Naive thymus-derived CD4-positive, alpha-beta T cell (primary cell): ENCODE measurements around the gene FGD3. TPM values are rescaled to one million over a fixed set of nuclear protein-coding genes. Genes with fewer than 3 reads are reported as not detected.

Source experiments
- ATAC-seq: fragments of 150-1000 bp; cut with Tn5 transposase; 2 replicates; pipeline ENCODE4 v1.10.0; 2021; ENCODE audit warnings: mild to moderate bottlenecking, moderate library complexity
- CTCF ChIA-PET: fragments of 350-600 bp; sonication (Branson Sonifier 250); formaldehyde crosslinking; loops from one replicate; lab custom pipeline; 2021; ENCODE audit warnings: antibody characterized with exemption; lab: Charles Lee
- POLR2A ChIA-PET: fragments of 350-600 bp; sonication (Branson Sonifier 250); formaldehyde crosslinking; loops from one replicate; lab custom pipeline; 2021; ENCODE audit warnings: antibody characterized with exemption, inconsistent platforms; lab: Charles Lee
- DNase-seq, 9 donors: peaks; one replicate each; pipeline versions ENCODE4 v3.0.0 to v3.0.0-alpha.2; 2020 to 2022; ENCODE audit warnings: mixed read lengths in 1 of 9
- H3K27ac ChIP-seq: one replicate; pipeline ENCODE4 v1.7.0; 2013; ENCODE audit warnings: mild to moderate bottlenecking, low read depth, low read length, moderate library complexity
- H3K27me3 ChIP-seq, 2 donors: one replicate each; pipeline ENCODE4 v1.7.0; 2013; ENCODE audit warnings: low read length in 2 of 2, mild to moderate bottlenecking in 2 of 2, moderate library complexity in 2 of 2; ENCODE audit not compliant: control insufficient read depth in 2 of 2, insufficient read depth in 2 of 2
- H3K36me3 ChIP-seq, 3 experiments: 1 replicate in 2 of 3; 2 replicates in 1 of 3; pipeline ENCODE4 v1.7.0; 2013; ENCODE audit warnings: low read length in 3 of 3, mild to moderate bottlenecking in 3 of 3, moderate library complexity in 1 of 3; ENCODE audit not compliant: insufficient read depth in 3 of 3, control insufficient read depth in 2 of 3
- H3K4me1 ChIP-seq, 2 donors: one replicate each; pipeline ENCODE4 v1.7.0; 2013; ENCODE audit warnings: low read length in 2 of 2, mild to moderate bottlenecking in 2 of 2, moderate library complexity in 1 of 2; ENCODE audit not compliant: control insufficient read depth in 2 of 2, insufficient read depth in 2 of 2
- H3K4me3 ChIP-seq: 2 replicates; pipeline ENCODE4 v1.7.0; 2013; ENCODE audit warnings: mild to moderate bottlenecking, low read length
- H3K9me3 ChIP-seq, 3 experiments: 1 replicate in 2 of 3; 2 replicates in 1 of 3; pipeline ENCODE4 v1.7.0; 2013; ENCODE audit warnings: low read length in 3 of 3; ENCODE audit not compliant: control insufficient read depth in 2 of 3
- H3K27ac Mint-ChIP-seq, 9 donors: one replicate each; pipeline ENCODE4 v1.8.0; 2020 to 2022; ENCODE audit warnings: mixed read lengths in 9 of 9, mild to moderate bottlenecking in 8 of 9, moderate library complexity in 5 of 9, inconsistent platforms in 2 of 9
- H3K27me3 Mint-ChIP-seq, 5 donors: one replicate each; pipeline ENCODE4 v1.8.0; 2021 to 2022; ENCODE audit warnings: mixed read lengths in 5 of 5, mild to moderate bottlenecking in 1 of 5
- H3K36me3 Mint-ChIP-seq, 5 donors: one replicate each; pipeline ENCODE4 v1.8.0; 2020 to 2022; ENCODE audit warnings: mixed read lengths in 5 of 5, mild to moderate bottlenecking in 3 of 5, inconsistent platforms in 1 of 5
- H3K4me1 Mint-ChIP-seq, 7 donors: one replicate each; pipeline ENCODE4 v1.8.0; 2020 to 2022; ENCODE audit warnings: mixed read lengths in 7 of 7, mild to moderate bottlenecking in 3 of 7, inconsistent platforms in 1 of 7
- H3K4me3 Mint-ChIP-seq, 10 donors: one replicate each; pipeline ENCODE4 v1.8.0; 2020 to 2022; ENCODE audit warnings: mild to moderate bottlenecking in 10 of 10, mixed read lengths in 10 of 10, moderate library complexity in 6 of 10, inconsistent platforms in 2 of 10
- H3K9me3 Mint-ChIP-seq, 11 donors: one replicate each; pipeline ENCODE4 v1.8.0; 2020 to 2022; ENCODE audit warnings: mixed read lengths in 11 of 11, mild to moderate bottlenecking in 4 of 11, inconsistent platforms in 1 of 11, moderate library complexity in 1 of 11
- intact Hi-C, 2 donors: fragments of 100-400 bp; cut with micrococcal nuclease; formaldehyde crosslinking; loops; one replicate each; pipeline ENCODE4 v1.15.1; 2023
- polyA plus RNA-seq, 2 donors: library from polyadenylated mRNA; unstranded; fragments of 300-500 nt; fragmentation: Illumina TruSeq; gene quantifications; one replicate each; pipeline ENCODE4 v1.2.3, GENCODE V29; 2021
- total RNA-seq, 6 experiments: library from RNA in 5 of 6; stranded (reverse) in 5 of 6; gene quantifications; 1 replicate in 5 of 6; 2 replicates in 1 of 6; pipeline ENCODE4 v1.2.3 and lab custom pipeline; 2021 to 2026

Gene FGD3
- total and polyA plus RNA-seq, 7 experiments from 2014 or later = 114 to 341 (median 193) TPM

GRCh38 chr9:92971121-92971520, 23.8 kb downstream of the FGD3 start:
- peaks cover 0 to under 1% (median 0%) of the 10 kb centered on the region in 11 donors for H3K9me3 Mint-ChIP-seq
- ATAC-seq (no peak), DNase-seq (no peak)
- H3K4me1 ChIP-seq = peaks cover 77 to 82% of the 10 kb centered on the region in 2 donors
- H3K36me3 Mint-ChIP-seq = peaks cover 4 to 44% (median 29%) of the 10 kb centered on the region in 5 donors
- H3K27ac Mint-ChIP-seq = peak overlapping the region; percentile 73 to 99 (median 96)
- peak overlapping the region; percentile 85 for H3K27ac ChIP-seq
- H3K4me3 Mint-ChIP-seq = peak overlapping the region; percentile 80 to 98 (median 92)
- ChIA-PET CTCF (interaction anchor here (0.8 kb wide), 1 partner anchor 16 kb away, joined by 3 read pairs; no protein-coding TSS in a partner anchor), POLR2A (interaction anchor here (0.8 to 12.8 kb wide), 5 partner anchors 9 to 90 kb away, joined by 3 to 233 read pairs (median 5); no protein-coding TSS in a partner anchor)
- peaks cover 72 to 90% (median 85%) of the 10 kb centered on the region in 7 donors for H3K4me1 Mint-ChIP-seq
- H3K27me3 ChIP-seq = no peaks in the 10 kb centered on the region
- peak overlapping the region; percentile 34 for H3K4me3 ChIP-seq
- intact Hi-C loops = no loop called here
- peaks cover 7 to 38% (median 12%) of the 10 kb centered on the region in 3 experiments for H3K36me3 ChIP-seq
- no peaks in the 10 kb centered on the region for H3K27me3 Mint-ChIP-seq
- H3K9me3 ChIP-seq = no peaks in the 10 kb centered on the region

GRCh38 chr9:92971776-92972175, 24.5 kb downstream of the FGD3 start:
- H3K36me3 Mint-ChIP-seq = peaks cover 4 to 46% (median 24%) of the 10 kb centered on the region in 5 donors

GRCh38 chr9:92973700-92974099, 26.4 kb downstream of the FGD3 start:
- ChIA-PET CTCF (interaction anchor here (0.6 to 1.4 kb wide), 2 partner anchors 13 to 127 kb away, joined by 3 to 4 read pairs; no protein-coding TSS in a partner anchor), POLR2A (interaction anchor here (0.5 to 4.2 kb wide), 10 partner anchors 7 to 207 kb away, joined by 3 to 31 read pairs (median 7); no protein-coding TSS in a partner anchor)
- Mint-ChIP-seq H3K36me3 (peaks cover 8 to 49% (median 28%) of the 10 kb centered on the region in 5 donors), H3K27ac (peak overlapping the region; percentile 54 to 98 (median 92)), H3K4me1 (peaks cover 76 to 97% (median 84%) of the 10 kb centered on the region in 7 donors), H3K4me3 (peak overlapping the region; percentile 45 to 98 (median 86)), H3K27me3 (no peaks in the 10 kb centered on the region), H3K9me3 (no peaks in the 10 kb centered on the region)
- peaks cover 74 to 80% of the 10 kb centered on the region in 2 donors for H3K4me1 ChIP-seq
- peaks cover 18 to 50% (median 23%) of the 10 kb centered on the region in 3 experiments for H3K36me3 ChIP-seq
- no peaks in the 10 kb centered on the region for H3K27me3 ChIP-seq
- intact Hi-C loops = no loop called here
- ATAC-seq (no peak), DNase-seq (no peak)
- H3K27ac ChIP-seq = peak overlapping the region; percentile 62
- H3K9me3 ChIP-seq = no peaks in the 10 kb centered on the region
- no peak overlapping the region for H3K4me3 ChIP-seq

More at GRCh38 chr9:92971776-92972175, 24.5 kb downstream of the FGD3 start:
- ATAC-seq = no peak
- H3K27me3 Mint-ChIP-seq = no peaks in the 10 kb centered on the region
- peaks cover 80 to 84% of the 10 kb centered on the region in 2 donors for H3K4me1 ChIP-seq
- peak overlapping the region; percentile 69 to 98 (median 88) for H3K4me3 Mint-ChIP-seq
- H3K9me3 ChIP-seq = no peaks in the 10 kb centered on the region
- no peaks in the 10 kb centered on the region for H3K9me3 Mint-ChIP-seq
- H3K4me1 Mint-ChIP-seq = peaks cover 79 to 96% (median 84%) of the 10 kb centered on the region in 7 donors
- ChIA-PET CTCF (no interaction called here), POLR2A (interaction anchor here (0.8 to 12.8 kb wide), 10 partner anchors 8 to 194 kb away, joined by 3 to 233 read pairs (median 4); no protein-coding TSS in a partner anchor)
- peak overlapping the region; percentile 85 for H3K27ac ChIP-seq
- no peak for DNase-seq
- H3K27ac Mint-ChIP-seq = peak overlapping the region; percentile 47 to 99 (median 96)
- no peaks in the 10 kb centered on the region for H3K27me3 ChIP-seq
- no peak overlapping the region for H3K4me3 ChIP-seq
- H3K36me3 ChIP-seq = peaks cover 12 to 39% (median 13%) of the 10 kb centered on the region in 3 experiments
- intact Hi-C loops = loop anchor here in 1 of 2 donors (1.0 kb wide), 1 partner anchor 7 kb away; no protein-coding TSS in a partner anchor

- Mint-ChIP-seq H3K36me3 (peaks cover 8 to 50% (median 33%) of the 10 kb centered on the region in 5 donors), H3K9me3 (no peaks in the 10 kb centered on the region), H3K27me3 (no peaks in the 10 kb centered on the region), H3K4me1 (peaks cover 80 to 97% (median 84%) of the 10 kb centered on the region in 7 donors), H3K4me3 (peak overlapping the region; percentile 45 to 98 (median 86)), H3K27ac (peak overlapping the region; percentile 55 to 98 (median 92))
- peaks cover 74 to 80% of the 10 kb centered on the region in 2 donors for H3K4me1 ChIP-seq
- POLR2A ChIA-PET = interaction anchor here (0.6 to 4.2 kb wide), 11 partner anchors 8 to 476 kb away, joined by 3 to 31 read pairs (median 6); no protein-coding TSS in a partner anchor
- no peaks in the 10 kb centered on the region for H3K27me3 ChIP-seq
- ATAC-seq (no peak), DNase-seq (no peak)
- peak overlapping the region; percentile 62 for H3K27ac ChIP-seq
- intact Hi-C loops = no loop called here
- CTCF ChIA-PET = interaction anchor here (0.6 to 1.9 kb wide), 3 partner anchors 13 to 127 kb away, joined by 3 to 4 read pairs (median 4); no protein-coding TSS in a partner anchor
- peaks cover 18 to 50% (median 23%) of the 10 kb centered on the region in 3 experiments for H3K36me3 ChIP-seq
- peak overlapping the region; percentile 5 for H3K4me3 ChIP-seq
- no peaks in the 10 kb centered on the region for H3K9me3 ChIP-seq
These were observed 26.9 kb downstream of the FGD3 start for GRCh38 chr9:92974161-92974661.

DNA sequence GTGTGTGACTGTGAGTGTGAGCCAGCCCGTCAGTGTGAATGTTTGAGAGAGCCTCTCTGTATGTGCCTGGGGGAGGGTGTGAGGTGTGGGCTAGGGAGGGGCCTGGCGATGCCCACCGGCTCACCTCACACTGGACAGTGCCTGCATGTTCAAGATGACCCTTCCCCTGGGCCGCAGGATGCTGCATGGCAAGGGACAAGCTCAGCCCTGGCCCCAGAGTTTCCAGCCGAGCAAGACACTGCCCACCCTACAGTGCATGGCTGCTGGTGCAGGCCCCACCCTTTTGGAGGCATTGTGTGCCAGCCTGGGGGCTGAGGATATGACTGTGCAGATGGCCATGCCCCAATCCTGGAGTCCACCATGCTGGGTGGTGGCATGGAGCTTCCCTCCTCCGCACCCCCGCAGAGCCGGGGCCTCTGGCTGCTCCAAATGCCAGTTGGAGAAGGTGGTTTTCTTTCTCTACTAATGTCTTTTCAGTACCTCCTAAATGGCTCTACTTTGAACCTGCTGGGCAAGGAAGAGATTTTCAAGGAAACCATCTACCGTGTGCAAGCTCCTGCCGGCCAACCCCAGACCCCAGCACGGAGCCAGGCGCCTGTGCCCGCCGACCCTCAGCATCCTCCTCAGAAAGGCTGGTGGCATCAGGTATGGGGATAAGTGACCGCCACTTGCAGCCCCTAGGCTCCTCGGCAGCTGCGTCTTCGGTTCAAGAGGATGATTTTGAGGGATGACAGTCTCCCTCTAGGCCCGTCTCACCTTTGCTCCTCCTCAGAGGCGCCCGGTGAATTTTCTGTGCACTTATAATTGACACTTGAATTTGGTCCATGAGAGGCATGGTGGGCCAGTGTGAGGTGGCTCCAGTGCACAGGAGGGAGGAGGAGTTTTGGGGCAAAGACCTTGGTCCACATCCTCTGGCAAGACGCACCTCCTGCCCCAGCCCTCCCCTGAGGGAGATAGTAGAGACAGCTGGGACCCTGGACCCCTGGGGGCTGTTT, 27.7 kb downstream of the FGD3 start:
- H3K4me1 Mint-ChIP-seq = peaks cover 79 to 97% (median 84%) of the 10 kb centered on the region in 7 donors
- Histone ChIP-seq H3K36me3 (peaks cover 13 to 46% (median 23%) of the 10 kb centered on the region in 3 experiments), H3K4me1 (peaks cover 74 to 80% of the 10 kb centered on the region in 2 donors), H3K27me3 (no peaks in the 10 kb centered on the region), H3K9me3 (no peaks in the 10 kb centered on the region), H3K27ac (peak overlapping the region; percentile 62), H3K4me3 (no peak overlapping the region)
- H3K27ac Mint-ChIP-seq = peak overlapping the region; percentile 55 to 98 (median 92)
- ChIA-PET CTCF (interaction anchor here (1.9 kb wide), 1 partner anchor 20 kb away, joined by 4 read pairs; no protein-coding TSS in a partner anchor), POLR2A (interaction anchor here (0.6 to 4.2 kb wide), 11 partner anchors 9 to 476 kb away, joined by 3 to 31 read pairs (median 4); no protein-coding TSS in a partner anchor)
- intact Hi-C loops = no loop called here
- H3K4me3 Mint-ChIP-seq = peak overlapping the region in 9 of 10 donors; percentile 21 to 98 (median 87)
- no peaks in the 10 kb centered on the region for H3K9me3 Mint-ChIP-seq
- H3K27me3 Mint-ChIP-seq = no peaks in the 10 kb centered on the region
- DNase-seq = no peak
- ATAC-seq = no peak
- peaks cover 8 to 50% (median 36%) of the 10 kb centered on the region in 5 donors for H3K36me3 Mint-ChIP-seq
